Osteocyte (in vitro differentiated cells): Measurements from ENCODE around the gene PLXND1. TPM values are rescaled to one million over a fixed set of nuclear protein-coding genes. Genes with fewer than 3 reads are reported as not detected.

Experiments
- DNase-seq: peaks from one replicate; pipeline ENCODE4 v3.0.0; 2021; ENCODE audit warnings: mixed read lengths; ENCODE audit not compliant: unreplicated experiment; ENCODE audit errors: extremely low spot score
- H3K27ac Mint-ChIP-seq: one replicate; pipeline ENCODE4 v1.8.0; 2021; ENCODE audit warnings: mild to moderate bottlenecking, mixed read lengths; ENCODE audit not compliant: unreplicated experiment
- H3K27me3 Mint-ChIP-seq: one replicate; pipeline ENCODE4 v1.8.0; 2021; ENCODE audit warnings: mixed read lengths; ENCODE audit not compliant: unreplicated experiment
- H3K36me3 Mint-ChIP-seq: one replicate; pipeline ENCODE4 v1.8.0; 2021; ENCODE audit warnings: mixed read lengths; ENCODE audit not compliant: unreplicated experiment
- H3K4me1 Mint-ChIP-seq: one replicate; pipeline ENCODE4 v1.8.0; 2021; ENCODE audit warnings: mixed read lengths; ENCODE audit not compliant: unreplicated experiment
- H3K4me3 Mint-ChIP-seq: one replicate; pipeline ENCODE4 v1.8.0; 2021; ENCODE audit warnings: mild to moderate bottlenecking, moderate library complexity, mixed read lengths; ENCODE audit not compliant: unreplicated experiment
- H3K9me3 Mint-ChIP-seq: one replicate; pipeline ENCODE4 v1.8.0; 2021; ENCODE audit warnings: mixed read lengths; ENCODE audit not compliant: unreplicated experiment
- CTCF ChIP-seq: fragments of 200-600 bp; sonication (generic); IDR thresholded peaks from 2 replicates; pipeline ENCODE4 v1.5.0; 2021; ENCODE audit warnings: antibody characterized with exemption, mild to moderate bottlenecking, moderate library complexity
- total RNA-seq: library from RNA; stranded (reverse); gene quantifications from 2 replicates; pipeline ENCODE4 v1.2.1, GENCODE V29; 2021

Gene PLXND1
- total RNA-seq, 1 donor from 2014 or later = 358 TPM

GRCh38 chr3:129597087-129597999 lies 9.1 kb downstream of the PLXND1 start:
- DNase-seq = no peak
- Mint-ChIP-seq H3K27me3 (no peaks in the 10 kb centered on the region), H3K9me3 (no peaks in the 10 kb centered on the region), H3K4me1 (peaks cover 99% of the 10 kb centered on the region), H3K27ac (peak overlapping the region; percentile 99), H3K4me3 (peak overlapping the region; percentile 66), H3K36me3 (no peaks in the 10 kb centered on the region)
- TF ChIP-seq CTCF = no peak

- peak overlapping the region; percentile 99 for H3K27ac Mint-ChIP-seq
- DNase-seq = peak; percentile 97
- no peaks in the 10 kb centered on the region for H3K36me3 Mint-ChIP-seq
Observed at GRCh38 chr3:129596194-129597086, 10.0 kb downstream of the PLXND1 start.

DNA sequence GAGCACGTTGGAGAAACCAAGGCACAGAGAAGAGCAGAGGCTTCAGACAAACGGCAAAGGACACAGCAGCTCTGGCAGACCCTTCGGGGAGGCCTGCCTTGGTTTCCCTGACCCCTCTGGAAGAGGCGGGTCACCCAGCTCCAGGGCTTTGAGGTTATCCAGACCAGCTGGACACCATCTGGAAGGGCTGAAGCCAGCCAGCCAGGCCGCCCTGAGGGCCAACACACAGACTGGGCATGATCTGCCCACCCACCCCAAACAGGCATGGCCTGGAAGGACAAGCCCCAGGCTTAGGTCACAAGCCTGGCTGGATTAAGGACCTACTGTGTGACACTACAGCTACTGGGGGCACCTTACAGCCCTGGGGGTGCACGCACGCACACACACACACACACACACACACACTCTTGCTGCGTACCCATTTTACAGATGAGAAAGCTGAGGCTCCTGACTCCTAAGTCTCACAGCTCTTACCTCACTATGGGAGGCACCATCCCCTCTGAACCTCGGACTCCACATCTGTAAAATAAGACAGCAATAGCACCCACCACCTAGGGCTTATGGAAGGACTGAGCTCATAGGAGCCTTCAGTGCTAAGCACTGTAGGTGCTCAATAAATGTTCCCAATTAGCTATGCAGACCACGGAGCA lies 10.8 kb downstream of the PLXND1 start:
- peak overlapping the region; percentile 66 for H3K4me3 Mint-ChIP-seq
- peaks cover 99% of the 10 kb centered on the region for H3K4me1 Mint-ChIP-seq

More at GRCh38 chr3:129596194-129597086, 10.0 kb downstream of the PLXND1 start:
- Mint-ChIP-seq H3K4me1 (peaks cover 99% of the 10 kb centered on the region), H3K4me3 (peak overlapping the region; percentile 66), H3K9me3 (no peaks in the 10 kb centered on the region), H3K27me3 (no peaks in the 10 kb centered on the region)
- no peak for TF ChIP-seq CTCF

GRCh38 chr3:129594907-129595390 lies 11.5 kb downstream of the PLXND1 start:
- no peak for TF ChIP-seq CTCF
- Mint-ChIP-seq H3K27ac (peak overlapping the region; percentile 99), H3K27me3 (no peaks in the 10 kb centered on the region), H3K4me3 (peak overlapping the region; percentile 24), H3K9me3 (no peaks in the 10 kb centered on the region), H3K4me1 (peaks cover 99% of the 10 kb centered on the region), H3K36me3 (peaks cover 2% of the 10 kb centered on the region)
- DNase-seq = no peak

More for the DNA sequence above, 10.8 kb downstream of the PLXND1 start:
- no peak for TF ChIP-seq CTCF
- peak overlapping the region; percentile 99 for H3K27ac Mint-ChIP-seq
- H3K9me3 Mint-ChIP-seq = no peaks in the 10 kb centered on the region
- H3K36me3 Mint-ChIP-seq = peaks cover 2% of the 10 kb centered on the region
- DNase-seq = no peak
- H3K27me3 Mint-ChIP-seq = no peaks in the 10 kb centered on the region
